Hypothalamus (tissue), 51 donors: ENCODE results near the gene ACTR3.
"Not testable (repeated sequence)": the region's sequence is repeated elsewhere in the genome, so short reads cannot be mapped to it uniquely, and the experiment has no call there.

Source experiments
- DNase-seq, 51 donors: peaks; one replicate each; lab custom pipeline; 2025; lab: John Stamatoyannopoulos, UW

ACTR3 gene

DNA sequence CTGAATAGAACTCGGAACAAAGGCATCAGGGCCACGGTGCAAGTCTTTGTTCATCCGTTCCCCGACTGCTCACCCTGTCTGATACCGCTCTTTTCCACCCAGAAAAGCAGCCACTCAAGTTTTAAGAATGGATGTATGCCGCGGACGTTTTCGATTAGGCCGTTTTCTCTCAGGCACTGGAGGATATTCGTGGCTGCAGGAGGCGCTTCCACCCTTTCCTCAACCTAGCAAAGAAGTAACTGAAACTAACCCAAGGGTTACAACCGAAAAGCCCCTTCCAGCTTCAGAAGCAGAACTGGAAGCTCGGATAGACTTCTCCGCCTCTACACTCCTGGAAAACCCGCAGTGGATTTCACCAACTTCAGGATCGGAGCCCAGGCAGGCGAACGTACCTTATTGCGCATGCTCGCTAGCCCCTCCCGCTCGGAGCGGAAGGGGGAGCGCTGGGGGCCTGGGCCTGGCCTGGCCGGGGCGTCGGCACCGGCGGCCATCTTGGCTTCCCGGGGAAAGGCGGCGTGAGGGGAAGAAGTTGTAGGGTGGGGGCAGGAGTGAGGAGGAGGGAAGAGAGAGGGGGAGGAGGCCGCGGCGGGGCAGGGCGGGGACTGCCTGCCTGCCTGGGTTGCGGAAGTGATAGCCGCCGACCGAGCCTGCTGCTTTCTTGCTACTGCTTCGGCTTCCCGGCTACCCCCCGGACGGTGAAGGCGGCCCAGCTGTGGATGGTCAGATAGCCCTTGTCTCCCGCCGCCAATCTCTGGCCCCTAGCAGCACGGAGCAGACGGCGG, at the start of gene ACTR3:
ACTR3 (plus strand) TSS at position 619 of the 782 bp plus-strand sequence. CDS start 191 bp downstream, outside the sequence.
- DNase-seq = peak; percentile 75 to 99 (median 96)

DNA sequence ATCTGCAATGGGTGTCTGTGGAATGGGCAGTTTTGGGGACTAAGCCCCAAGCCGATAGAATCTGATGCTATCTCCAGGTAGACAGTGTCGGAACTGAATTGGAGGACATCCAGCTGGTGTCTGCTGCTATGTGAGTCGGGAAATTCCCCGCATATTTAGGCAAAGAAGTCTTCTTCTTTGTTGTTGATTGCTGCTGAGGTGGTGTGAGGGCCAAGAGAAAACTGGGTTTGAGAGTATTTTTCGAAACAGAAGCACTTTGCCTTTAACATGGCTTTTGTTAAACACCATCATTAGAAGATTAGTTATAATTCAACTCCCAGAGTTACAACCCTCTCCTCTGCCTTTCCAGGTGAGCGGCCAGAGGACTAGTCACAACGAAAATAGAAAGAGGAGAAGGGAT, 49.4 kb upstream of the ACTR3 start:
- no peak for DNase-seq

DNA sequence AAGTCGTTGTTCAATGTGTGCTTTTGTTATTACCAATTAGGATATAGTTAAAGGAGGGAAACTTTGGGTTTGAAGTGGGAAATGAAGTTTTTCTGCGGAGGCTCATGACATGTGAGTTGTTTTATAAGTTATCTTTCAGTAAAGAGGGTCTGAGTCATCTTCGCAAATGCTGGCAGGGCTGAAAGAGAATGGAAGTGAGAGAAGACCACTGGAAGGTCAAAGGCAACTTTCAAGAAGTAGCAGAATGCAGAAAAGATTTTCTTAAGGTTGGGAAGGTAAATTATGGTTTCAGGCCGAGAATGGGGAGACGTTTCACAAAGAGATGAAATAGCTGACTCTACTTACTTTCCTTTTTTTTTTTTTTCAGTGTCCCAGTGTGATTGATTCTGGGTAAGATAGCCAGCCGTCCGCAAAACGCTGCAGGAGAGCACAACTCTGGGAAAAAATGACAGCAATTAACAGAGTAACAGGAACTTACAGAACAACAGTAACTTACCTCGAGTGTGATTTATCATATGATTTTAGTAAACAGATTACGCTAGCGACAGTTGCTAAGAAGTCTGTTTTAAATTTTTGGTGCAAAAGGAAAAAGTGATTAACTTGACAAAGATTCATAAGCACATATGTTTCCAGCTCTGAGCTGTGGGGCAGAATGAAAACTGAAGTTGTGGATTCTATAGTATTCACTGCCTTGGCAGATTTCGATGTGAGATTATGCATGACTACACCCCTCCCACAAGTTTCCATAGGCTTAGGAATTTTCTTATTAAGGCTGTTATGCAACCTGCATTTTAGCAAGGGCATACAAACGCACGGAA, 46.8 kb upstream of the ACTR3 start:
- no peak for DNase-seq

DNA sequence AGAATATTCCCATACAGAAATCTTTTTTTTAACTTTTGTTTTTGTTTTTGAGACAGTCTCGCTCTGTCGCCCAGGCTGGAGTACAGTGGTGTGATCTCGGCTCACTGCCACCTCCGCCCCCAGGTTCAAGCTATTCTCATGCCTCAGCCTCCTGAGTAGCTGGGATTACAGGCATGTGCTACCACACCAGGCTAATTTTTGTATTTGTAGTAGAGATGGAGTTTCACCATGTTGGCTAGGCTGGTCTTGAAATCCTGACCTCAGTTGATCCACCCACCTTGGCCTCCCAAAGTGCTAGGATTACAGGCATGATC, 46.2 kb upstream of the ACTR3 start:
- DNase-seq = peak in 1 of 51 donors; percentile 8

DNA sequence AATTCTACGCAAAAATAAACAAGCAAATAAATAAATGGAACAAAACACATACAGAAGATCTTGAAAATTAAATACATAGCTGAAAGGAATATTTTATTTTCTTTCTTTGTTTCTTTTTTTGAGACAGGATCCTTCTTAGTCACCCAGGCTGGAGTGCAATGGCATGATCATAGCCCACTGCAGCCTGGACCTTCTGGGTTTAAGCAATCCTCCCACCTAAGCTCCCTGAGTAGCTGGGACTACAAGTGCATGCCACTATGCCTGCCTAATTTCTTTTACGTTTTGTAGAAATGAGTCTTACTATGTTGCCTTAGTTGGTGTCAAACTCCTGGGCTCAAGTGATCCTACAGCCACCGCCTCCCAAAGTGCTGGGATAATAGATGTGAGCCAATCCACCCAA, 44.6 kb upstream of the ACTR3 start:
- no peak for DNase-seq

DNA sequence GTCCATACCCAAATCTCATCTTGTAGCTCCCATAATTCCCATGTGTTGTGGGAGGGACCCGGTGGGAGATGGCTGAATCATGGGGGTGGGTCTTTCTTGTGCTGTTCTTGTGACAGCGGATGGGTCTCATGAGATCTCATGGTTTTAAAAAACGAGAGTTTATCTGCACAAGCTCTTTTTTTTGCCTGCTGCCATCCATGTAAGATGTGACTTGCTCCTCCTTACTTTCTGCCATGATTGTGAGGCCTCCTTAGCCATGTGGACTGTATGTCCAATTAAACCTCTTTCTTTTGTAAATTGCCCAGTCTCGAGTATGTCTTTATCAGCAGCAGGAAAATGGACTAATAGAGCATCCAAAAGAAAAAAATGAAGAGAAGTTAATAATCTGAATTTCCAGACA, 44.1 kb upstream of the ACTR3 start:
- DNase-seq = not testable (repeated sequence)

DNA sequence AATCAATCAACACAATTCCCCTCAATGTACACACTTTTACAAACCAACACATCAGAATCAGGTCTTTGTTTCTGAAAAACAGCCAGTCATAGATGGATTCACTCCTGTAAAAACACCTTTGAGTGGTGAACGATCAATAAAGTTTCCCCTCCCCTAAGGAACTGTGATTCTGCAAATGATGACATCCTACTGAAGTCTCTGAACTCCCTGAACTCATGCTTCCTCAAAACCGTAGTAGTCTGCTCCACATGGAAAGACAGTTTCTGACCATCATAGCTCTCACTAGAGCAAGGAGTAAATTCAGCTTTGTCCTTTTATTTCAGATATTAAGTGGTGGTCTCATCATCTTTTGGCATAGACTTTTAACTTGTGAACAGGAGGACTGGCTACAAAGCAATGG, 43.5 kb upstream of the ACTR3 start:
- DNase-seq = no peak

DNA sequence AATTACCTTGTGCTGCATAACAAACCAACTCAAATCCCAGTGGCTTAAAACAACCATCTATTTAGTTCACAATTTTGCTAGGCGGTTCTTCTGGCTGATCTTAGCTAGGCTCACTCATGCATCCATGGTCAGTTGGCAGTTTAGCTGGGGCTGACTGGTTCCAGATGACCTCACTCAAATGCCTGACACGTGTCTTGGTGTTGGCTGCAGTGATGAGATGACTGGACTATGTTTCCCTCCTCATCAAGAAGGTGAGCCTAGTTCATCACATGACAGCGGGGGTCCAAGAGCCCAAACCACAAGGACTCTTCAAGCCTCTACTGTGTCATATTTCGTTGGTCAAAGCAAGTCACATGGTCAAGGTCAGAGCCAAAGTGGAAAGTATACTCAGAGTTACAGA, 42.7 kb upstream of the ACTR3 start:
- DNase-seq = no peak

DNA sequence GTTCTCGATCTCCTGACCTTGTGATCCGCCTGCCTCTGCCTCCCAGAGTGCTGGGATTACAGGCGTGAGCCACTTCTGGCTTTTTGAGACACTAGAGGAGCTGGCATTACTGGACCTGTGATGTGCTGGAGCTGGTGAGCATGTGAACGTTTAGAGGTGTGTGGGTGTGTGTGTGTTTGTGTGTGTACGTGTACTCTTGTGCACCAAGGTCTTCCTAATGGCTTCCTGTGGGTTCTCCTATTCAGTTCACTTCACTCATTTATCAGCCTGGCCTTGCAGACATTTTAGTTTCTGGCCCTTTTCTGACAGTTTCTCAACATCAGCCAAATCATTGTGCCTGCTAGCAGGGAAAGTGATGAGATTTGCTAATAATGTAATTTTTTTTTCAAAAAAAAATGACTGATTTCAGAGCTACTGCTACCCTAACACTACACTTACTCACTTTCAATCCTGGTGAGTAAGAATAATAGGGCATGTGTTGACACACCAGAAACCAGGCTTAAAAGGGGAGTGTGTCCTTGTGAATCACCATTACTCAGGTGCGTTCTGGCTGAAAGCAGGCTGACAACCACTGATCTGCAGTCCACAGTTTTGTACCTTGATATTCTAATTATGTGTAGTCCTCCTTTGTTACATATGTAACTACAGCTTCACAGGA, 41.0 kb upstream of the ACTR3 start:
- no peak for DNase-seq

DNA sequence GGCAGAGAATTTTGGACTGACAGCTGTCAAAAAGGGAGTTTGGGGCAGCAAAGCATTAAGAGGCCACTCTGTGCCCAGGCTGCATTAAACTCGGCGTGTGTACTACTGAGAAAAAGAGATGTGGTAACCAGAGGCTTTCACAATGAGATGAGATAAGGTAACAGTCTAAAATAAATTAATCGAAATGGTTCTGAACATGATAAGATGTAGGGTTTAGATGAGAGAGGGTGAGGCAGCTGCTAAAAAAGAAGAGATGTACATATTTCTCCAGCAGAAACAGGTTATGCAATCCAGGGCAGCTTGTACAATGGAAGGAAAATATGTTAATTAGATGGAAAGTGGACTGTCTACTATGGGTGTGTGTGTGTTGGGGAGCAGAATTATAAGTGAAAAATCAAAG, 39.2 kb upstream of the ACTR3 start:
- no peak for DNase-seq

DNA sequence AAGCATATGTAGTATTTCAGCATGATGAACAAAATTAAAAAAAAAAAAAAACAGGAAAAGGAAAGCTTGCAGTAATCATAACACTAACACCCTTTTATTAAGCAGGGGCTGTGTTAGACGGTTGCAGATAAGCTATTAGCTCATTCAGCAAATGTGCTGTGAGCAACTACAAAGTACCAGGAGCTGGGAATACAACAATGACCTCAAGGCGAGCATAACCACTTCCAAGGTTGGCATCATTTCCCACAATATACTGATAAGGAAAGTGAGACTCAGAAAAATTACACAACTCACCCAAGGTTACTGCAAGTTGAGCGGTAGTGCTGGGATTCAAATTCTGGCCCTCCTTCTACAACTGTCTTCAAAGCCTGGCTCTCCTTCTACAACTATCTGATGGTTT, 38.2 kb upstream of the ACTR3 start:
- DNase-seq = no peak

DNA sequence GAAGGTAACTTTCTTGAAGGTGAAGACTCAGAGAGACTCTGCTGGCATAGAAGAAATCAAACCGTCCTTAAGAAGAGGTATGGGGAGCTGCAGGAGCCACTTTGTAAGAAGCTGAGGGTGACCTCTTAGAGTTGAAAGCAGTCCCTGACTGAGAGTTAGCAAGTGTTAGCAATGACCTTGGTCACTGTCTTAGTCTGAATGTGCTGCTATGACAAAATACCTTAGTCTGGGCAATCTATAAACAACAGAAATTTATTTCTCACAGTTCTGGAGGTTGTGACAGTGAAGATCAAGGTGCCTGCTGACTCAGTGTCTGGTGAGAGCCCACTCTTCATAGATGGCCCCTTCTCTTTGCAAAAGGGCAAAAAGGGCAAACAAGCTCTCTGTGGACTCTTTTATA, 35.7 kb upstream of the ACTR3 start:
- DNase-seq = no peak

DNA sequence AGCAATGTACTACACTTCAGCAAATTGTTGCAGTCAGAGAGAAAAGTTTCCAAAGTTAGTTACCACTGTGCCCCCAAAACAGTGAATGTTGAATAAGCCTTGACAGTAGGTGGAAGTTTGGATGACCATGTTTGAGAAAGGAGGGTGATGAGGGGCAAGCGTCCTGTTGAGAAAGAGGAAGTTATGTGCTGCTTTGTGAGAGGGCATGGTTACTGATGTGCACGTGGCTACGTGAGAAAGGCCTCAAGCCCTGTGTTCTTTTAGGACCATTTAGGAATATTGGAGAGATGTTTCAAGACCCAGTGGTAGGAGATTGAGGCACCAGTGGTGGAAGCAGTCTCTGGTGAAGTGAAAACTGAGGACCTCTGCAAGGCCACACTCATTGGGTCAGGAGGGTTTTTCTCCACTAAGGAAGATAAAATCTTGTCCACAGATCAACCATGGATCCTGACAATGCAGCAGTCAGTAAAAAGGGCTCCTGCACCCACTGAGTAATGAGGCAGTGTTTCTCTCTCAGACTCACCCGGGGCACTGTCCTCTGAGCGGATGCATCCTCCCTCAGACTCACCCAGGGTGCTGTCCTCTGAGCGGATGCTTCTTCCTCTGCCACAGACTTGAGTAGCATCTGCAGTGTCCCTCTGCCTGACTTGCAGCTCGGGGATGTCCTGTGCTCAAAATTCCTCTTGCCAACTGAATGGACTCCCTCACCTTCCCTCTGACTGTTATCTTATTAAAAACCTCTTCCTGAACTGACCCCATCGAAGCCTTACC, 34.7 kb upstream of the ACTR3 start:
- DNase-seq = peak in 1 of 51 donors; percentile 1

DNA sequence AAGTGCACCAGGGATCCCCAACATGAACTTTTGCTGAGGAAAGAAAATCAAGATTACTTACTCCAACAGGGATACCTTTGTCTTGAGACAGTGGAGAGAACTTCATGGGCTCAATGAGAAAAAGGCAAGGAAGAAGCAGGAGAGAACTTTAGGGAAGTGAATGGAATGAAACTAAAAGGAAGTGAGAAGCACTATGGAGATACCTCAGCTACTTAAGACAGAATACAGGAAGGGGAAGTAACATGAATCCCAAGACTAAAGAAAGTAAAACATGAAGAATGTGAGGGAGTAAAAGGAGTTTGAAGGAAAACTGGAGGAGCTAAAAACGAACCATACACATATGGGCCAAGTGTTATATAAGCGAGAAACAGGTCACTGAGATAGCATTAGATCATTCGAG, 32.4 kb upstream of the ACTR3 start:
- no peak for DNase-seq

DNA sequence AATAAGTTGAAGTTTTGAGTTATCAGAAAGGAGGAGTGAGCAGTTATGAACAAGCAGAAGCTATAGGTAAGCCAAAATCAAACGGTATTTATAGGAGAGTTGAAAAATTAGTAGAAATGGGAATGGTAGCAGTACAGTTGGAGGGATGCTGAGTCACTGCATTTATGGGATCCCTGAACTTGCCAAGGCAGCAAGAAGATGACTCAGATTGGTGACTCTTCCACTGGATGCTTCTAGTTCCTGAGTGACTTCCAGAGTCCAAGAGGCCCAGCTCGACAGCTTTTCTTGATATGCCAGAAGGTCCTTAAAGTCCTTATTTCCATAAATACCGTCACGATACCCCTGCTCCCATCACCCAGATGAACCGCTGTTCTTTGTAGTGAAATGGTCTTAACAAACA, 31.1 kb upstream of the ACTR3 start:
- no peak for DNase-seq

DNA sequence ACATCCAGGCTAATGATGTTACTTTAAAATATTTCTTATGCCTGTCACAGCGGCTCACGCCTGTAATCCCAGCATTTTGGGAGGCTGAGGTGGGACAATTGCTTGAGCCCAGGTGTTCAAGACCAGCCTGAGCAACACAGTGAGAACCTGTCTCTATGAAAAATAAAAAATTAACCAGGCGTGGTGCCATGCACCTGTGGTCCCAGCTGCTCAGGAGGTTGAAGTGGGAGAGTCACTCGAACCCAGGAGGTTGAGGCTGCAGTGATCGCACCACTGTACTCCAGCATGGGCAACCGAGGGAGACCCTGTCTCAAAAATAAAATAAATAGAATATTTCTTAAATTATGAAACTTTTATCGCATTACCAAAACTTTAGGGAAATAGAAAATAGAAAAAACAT, 28.1 kb upstream of the ACTR3 start:
- no peak for DNase-seq

DNA sequence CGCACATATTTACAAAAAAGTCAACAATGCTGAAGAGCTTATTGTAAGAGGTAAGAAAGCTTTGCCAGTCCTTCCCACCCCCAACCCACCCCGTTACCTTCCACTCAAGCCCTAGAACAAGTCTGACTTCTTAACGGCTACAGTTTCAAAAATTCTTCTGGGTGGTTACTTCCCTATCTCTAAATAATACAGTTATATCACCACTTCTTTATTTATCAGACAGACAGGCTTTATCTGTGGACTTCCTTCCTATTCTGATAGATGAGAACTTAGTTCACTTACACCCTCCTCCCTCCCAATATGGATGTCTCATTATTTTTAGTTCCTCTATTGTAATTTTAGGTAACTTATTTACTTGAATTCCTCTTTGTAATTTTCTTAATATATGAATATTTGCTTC, 26.7 kb upstream of the ACTR3 start:
- DNase-seq = no peak

DNA sequence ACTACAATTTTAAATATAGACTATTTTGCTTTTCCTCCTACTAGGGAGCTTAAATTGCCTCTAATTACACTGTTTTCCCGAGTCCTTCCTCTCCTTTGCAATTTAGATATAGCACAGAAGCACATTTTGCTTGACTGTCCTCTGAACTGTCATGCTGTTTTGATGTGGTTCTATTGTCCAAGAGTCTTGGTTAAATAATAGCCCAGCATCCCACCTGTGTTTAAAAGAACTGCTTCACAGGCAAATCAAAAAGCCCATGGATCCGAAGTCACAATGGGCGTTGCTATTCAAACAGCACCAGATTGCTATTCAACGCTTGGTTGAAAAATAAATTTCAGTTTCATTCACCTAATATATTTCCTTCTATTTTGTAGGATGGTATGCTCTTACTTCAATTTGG, 22.3 kb upstream of the ACTR3 start:
- peak in 1 of 51 donors; percentile 43 for DNase-seq

DNA sequence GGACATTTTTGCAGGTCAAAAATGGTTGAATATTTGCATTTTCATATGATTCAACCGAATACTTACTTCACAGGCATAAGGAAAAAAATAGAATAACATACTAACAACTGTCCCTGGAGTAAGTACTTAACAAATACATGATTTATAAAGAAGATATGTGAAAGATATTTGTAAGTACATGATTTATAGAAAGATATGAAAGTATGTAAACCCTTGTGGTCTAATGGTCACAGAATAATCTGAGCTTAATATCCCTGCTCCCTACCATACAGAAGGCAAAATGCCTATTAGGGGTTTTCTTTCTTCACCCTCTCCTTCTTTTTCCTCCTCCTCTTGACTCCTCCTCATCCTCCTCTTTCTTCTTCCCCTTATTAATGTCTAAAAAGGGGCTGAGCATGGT, 20.6 kb upstream of the ACTR3 start:
- DNase-seq = no peak

DNA sequence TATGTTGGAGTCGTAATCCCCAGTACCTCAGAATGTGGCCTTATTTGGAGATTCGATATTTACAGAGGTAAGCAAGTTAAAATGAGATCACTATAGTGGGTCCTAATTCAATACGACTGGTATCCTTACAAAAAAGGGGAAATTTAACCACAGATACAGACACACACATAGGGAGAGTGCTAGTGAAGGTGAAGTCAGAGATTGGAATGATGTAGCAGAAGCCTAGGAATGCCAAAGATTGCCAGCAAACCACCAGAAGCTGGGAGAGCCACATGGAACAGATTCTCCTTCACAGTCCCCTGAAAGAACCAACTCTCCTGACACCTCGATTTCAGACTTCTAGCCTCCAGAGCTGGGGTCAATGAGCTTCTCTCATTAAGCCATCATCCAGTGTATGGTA, 17.7 kb upstream of the ACTR3 start:
- DNase-seq = no peak

DNA sequence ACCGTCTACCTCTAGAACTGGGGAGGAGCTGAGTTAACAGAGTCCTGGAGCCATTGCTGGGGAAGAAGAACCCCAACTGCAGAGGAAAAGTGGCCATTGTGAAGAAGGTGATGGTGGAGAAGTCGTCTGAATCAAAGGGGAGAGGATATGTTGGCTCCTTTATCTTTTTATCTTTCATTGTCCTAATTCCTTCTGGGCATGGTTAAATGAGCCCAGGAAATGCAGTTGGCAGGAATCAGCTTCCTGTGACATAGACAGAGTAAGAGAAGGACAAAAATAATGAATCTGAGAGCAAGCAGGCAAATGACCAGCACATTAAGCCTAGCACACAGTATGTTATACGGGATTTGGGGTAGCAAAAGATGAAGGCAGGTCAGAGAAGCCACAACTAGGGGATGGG, 16.0 kb upstream of the ACTR3 start:
- DNase-seq = no peak
